Ishikawa (cell line): Measurements from ENCODE around the gene NFIX.

ENCODE experiments used
- CEBPB ChIP-seq: IDR thresholded peaks from 2 replicates; pipeline ENCODE4 v1.6.1; 2012
- CREB1 ChIP-seq: IDR thresholded peaks from 2 replicates; pipeline ENCODE4 v1.6.1; 2012; ENCODE audit warnings: low read depth
- EGR1 ChIP-seq: IDR thresholded peaks from 2 replicates; pipeline ENCODE4 v1.6.1; 2012
- EP300 ChIP-seq: IDR thresholded peaks from 2 replicates; pipeline ENCODE4 v1.6.1; 2012; ENCODE audit warnings: borderline replicate concordance
- FOXM1 ChIP-seq: IDR thresholded peaks from 2 replicates; pipeline ENCODE4 v1.6.1; 2012; ENCODE audit warnings: low read depth, borderline replicate concordance
- MAX ChIP-seq: IDR thresholded peaks from 2 replicates; pipeline ENCODE4 v1.6.1; 2012
- NFIC ChIP-seq: IDR thresholded peaks from 2 replicates; pipeline ENCODE4 v1.6.1; 2012
- RAD21 ChIP-seq: IDR thresholded peaks from 2 replicates; pipeline ENCODE4 v1.6.1; 2012; ENCODE audit warnings: low read depth
- REST ChIP-seq: IDR thresholded peaks from 2 replicates; pipeline ENCODE4 v1.6.1; 2012; ENCODE audit warnings: low read depth, mild to moderate bottlenecking
- TAF1 ChIP-seq: IDR thresholded peaks from 2 replicates; pipeline ENCODE4 v1.6.1; 2012; ENCODE audit warnings: low read depth, mild to moderate bottlenecking
- TCF12 ChIP-seq: IDR thresholded peaks from 2 replicates; pipeline ENCODE4 v1.6.1; 2012; ENCODE audit warnings: low read depth
- TEAD4 ChIP-seq: IDR thresholded peaks from 2 replicates; pipeline ENCODE4 v1.6.1; 2012
- USF1 ChIP-seq: IDR thresholded peaks from 2 replicates; pipeline ENCODE4 v1.6.1; 2012
- YY1 ChIP-seq: IDR thresholded peaks from 2 replicates; pipeline ENCODE4 v1.6.1; 2012; ENCODE audit warnings: low read depth
- ZBTB7A ChIP-seq: IDR thresholded peaks from 2 replicates; pipeline ENCODE4 v1.6.1; 2012; ENCODE audit warnings: low read depth

The NFIX gene

GRCh38 chr19:13014101-13014920, 19.0 kb downstream of the NFIX start:
- TF ChIP-seq CREB1 (no peak), CEBPB (no peak)

- TF ChIP-seq TCF12: no peak
- TF ChIP-seq RAD21: no peak
- no peak for TF ChIP-seq NFIC
- TF ChIP-seq TEAD4: no peak
- TF ChIP-seq TAF1: no peak
- no peak for TF ChIP-seq EGR1
- TF ChIP-seq ZBTB7A: no peak
- no peak for TF ChIP-seq USF1
- no peak for TF ChIP-seq EP300
- TF ChIP-seq MAX: no peak
- no peak for TF ChIP-seq YY1
- no peak for TF ChIP-seq CEBPB
- no peak for TF ChIP-seq REST
- TF ChIP-seq FOXM1: no peak
- TF ChIP-seq CREB1: no peak
Measured at GRCh38 chr19:13014921-13015280, 19.6 kb downstream of the NFIX start.

GRCh38 chr19:13015361-13016223, 20.3 kb downstream of the NFIX start:
- TF ChIP-seq TEAD4 (no peak), REST (no peak), USF1 (no peak)

DNA sequence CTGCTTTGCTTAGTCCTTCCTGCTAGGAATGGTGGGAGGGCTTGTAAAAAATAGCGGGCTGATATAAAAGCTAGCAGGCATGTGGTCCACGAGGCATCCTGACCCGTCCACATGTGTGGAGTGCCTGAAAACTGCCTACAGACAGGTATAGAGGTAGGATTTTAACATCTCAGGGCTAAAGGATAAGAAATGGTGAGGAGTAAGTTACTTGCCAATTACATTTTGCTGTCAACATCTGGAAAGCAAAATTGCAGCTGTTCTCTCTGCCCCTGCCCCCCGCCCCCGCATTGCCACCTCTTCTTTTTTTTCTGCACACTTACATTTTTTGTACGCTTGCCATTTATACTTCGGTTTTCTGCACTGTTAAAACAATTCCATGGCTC, 21.0 kb downstream of the NFIX start:
- no peak for TF ChIP-seq TCF12
- no peak for TF ChIP-seq TEAD4
- TF ChIP-seq USF1: no peak
- TF ChIP-seq REST: no peak
- no peak for TF ChIP-seq MAX
- TF ChIP-seq FOXM1: no peak
- TF ChIP-seq EP300: no peak
- TF ChIP-seq YY1: no peak
- TF ChIP-seq CEBPB: no peak
- TF ChIP-seq TAF1: no peak
- TF ChIP-seq NFIC: no peak
- no peak for TF ChIP-seq RAD21
- no peak for TF ChIP-seq EGR1
